GM21423 (cell line): Measurements from ENCODE around the gene CCDC9B.

Experiments used
- ATAC-seq: cut with Tn5 transposase; IDR thresholded peaks from one replicate; pipeline ENCODE4 v1.9.1; 2021; ENCODE audit warnings: mild to moderate bottlenecking, moderate library complexity; ENCODE audit not compliant: unreplicated experiment

CCDC9B gene

DNA sequence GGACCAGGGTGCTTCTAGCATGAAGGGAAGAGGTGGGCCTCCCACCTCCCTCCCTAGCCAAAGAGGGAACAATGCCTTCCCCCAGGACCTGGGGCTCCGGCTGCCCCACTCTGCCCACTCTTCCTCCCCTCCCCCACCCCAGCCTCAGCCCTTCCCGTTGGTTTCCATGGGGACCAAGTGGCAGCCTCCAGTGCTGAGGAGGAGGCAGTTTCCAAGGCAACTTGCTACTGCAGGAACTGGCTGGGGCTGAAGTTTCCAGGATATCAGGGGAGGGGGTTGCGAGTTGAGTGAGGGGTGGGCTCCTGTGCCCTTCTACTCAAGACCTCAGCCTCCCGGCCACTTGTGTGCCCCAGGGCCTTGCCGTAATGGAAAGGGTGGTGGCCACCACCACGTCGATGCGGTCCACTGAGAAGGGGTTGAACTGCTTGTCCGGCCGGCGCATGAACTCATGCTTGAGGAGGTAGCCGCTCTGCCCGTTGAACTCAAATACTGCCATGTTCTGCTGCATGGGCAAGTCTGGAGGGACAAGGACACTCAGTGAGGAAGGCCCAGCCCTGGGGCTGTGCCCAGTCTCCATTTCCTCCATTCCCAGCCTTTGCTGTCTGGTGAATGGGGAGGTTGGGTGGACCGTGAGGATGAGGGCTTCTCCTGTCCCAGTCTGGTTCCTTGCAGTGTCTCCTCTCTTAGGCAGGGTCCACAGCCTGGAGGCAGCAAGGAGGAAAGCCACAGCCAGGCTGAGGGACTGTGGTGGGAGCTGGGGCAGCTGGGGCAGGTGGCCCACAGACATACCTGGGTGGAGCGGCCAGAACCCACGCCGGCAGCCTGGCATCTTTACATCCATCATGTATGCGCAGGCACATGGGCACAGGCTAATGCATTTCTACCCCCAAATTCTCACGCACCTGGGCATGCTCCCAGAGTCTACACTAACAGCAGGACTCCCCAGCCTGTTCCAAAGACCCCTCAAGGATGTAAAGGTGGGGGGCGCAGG, 46.5 kb downstream of the CCDC9B start:
- ATAC-seq: no peak

DNA sequence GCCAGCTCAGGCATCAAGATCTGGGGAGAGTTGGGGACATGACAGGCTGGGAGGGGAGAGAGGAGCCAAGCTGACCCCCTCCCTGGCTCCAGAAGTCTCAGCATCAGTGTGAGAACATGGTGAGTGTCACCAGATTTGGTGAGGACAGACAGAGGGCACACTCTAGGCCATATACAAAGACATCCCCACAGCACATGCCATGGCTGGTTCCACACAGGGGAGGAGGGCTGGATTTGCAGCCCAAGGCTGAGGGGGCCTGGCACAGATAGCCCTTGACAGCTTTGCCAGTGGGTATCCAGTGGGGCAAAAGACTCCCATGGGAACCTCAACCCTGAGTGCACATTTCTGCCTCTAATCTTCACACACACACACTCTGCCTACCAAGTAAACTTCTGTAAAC, 47.7 kb downstream of the CCDC9B start:
- ATAC-seq: no peak

DNA sequence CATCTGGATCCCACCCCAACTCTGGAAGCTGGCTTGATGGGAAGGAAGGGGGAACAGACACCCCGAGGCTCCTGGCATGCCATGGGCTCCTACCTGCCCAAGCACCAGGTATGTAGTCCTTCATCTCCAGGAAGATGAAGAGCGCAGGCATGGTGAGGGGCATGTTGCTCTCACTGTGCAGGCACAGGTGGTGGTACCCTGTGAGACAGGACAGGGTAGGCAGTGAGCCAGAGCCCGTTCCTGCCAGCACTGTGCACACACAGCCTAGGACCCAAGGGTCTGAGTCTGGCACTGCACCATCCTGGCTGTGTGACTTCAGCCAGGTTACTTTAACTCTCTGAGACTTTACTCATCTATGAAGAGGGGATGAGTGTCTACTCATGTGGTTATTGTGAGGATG, 48.5 kb downstream of the CCDC9B start:
- ATAC-seq: no peak

DNA sequence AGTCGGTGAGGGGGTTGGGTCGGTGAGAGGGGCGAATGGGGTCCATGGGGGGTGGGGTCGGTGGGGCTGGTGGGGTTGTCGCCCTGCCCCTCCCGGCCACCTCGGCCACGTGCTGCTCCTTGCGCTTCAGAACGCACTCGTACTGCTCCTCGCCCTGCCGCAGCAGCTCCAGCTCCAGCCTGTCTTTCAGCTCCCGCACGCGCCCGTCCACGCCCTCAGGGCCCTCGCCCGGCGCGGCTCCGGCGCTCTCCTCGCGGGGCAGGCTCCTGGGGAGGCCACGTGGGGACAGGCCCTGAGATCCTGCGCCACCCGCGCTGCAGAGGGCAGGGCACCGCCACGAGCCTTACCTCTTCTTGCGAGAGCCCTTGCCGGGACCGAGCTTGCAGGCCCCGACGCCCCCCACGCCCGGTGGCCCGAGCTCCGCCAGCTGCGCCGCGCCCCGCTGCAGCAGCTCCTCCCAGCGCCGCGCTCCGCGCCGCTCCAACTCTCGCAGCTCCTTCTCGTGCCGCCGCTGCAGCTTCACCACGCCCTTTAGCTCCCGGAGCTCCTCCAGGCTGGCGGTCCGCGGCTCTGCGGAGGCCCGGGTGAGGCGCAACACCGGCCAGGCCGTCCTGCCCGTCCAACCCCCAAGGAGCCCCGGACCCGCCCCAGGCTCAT, 49.7 kb downstream of the CCDC9B start:
- ATAC-seq: no peak

DNA sequence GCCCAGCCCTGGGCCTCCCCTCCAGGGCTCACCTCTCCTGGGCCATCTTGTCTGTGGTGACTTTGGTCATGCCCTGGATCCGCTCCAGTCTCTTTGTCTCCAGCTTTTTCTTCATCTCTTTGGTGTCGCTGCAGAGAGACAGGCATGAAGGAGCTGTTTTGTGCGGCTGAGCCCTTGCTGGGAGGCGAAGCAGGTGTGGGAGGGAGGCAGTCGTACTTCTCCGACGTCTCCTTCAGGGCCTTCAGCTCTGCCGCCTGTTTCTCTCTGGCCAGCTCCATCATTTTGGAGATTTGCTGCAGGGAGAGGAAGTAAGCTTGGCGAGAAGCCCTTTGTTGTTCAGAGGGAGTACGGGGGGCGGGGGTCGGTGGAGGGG, 50.2 kb downstream of the CCDC9B start:
- ATAC-seq: no peak

DNA sequence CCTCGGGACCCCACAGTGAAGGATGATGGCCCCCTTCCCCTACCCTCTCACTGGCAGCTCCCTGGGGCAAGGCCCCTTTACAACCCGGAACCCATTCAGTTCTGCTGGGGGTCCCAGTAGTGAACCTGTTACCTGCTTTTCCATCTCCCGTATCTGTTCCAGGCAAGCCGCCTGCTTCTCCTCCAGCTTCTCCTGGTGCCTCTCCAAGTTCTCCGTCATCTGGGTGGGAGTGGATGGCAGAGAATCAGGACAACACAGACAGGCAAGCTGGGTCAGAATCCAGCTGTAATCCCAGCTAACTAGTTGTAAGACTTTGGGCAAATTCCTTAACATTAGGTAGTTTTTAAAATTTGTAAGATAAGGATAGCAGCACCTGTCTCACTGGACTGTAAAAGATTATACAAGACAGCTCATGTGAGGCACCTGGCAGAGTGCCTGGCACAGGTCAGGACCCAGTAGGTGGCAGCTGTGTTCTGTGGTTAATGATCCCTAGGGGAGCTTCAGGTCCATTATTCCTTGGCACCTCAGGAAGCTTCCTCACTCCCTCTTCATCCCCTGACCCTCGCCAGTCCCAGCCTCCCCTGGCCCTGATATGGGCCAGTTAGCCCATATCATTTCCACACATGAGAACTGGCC, 51.5 kb downstream of the CCDC9B start:
- ATAC-seq: no peak

DNA sequence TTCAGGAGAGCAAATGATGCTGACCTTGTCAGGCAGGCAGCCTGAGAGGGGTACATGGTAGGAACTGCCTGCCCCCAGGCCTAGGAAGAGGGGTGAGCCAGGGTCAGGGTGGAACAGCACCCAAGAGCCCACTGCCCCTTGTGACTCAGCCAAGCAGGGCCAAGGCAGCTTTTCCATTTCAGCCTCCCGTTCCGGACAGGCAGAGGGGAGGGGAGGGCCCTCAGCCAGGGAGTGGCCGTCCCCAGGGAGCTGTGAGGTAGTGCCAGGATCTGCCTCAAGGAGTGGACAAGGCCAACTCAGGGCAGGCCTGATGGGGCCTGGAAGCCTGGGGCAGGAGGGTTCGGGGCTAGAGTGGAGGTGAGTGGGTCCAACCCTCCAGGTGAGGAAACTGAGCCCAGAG, 52.8 kb downstream of the CCDC9B start:
- ATAC-seq: no peak

DNA sequence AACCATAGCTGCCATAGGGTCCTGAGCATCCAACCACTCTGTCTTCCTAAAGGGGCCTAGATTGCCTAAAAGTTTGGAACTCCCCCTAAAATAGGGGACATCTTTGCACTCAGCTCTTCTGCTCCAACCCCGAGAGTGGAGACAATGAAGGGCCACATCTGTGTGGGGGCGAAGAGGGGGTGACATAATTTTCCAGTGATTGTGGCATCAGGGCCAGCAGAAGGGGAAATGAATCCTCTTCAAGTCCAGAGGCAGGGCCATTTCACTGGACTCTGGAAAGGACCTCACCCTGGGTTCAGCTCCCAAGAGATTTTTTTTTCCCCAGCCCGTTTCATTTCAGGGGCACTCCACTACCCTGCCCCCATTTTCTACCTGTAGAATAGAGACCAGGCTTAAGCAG, 53.2 kb downstream of the CCDC9B start:
- no peak for ATAC-seq

DNA sequence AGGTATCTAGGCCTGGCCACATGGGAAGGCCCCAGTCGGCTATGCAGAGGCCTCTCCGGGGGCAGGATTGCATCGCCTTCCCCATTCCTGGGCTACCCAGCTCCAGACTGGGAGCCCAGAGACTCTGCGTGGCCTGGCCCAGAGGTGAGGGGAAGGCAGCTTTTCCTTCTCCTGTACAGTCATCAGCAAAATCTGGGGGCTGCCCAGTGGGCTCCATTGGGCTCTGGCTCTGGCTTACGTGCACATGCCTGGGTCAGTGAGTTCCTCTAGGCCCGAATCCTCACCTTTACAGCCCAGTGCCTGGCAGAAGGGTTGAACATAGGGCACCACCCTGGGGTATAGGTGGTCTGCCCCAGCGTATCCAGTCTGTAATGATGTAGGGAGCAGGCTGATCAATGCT, 53.9 kb downstream of the CCDC9B start:
- ATAC-seq: no peak

DNA sequence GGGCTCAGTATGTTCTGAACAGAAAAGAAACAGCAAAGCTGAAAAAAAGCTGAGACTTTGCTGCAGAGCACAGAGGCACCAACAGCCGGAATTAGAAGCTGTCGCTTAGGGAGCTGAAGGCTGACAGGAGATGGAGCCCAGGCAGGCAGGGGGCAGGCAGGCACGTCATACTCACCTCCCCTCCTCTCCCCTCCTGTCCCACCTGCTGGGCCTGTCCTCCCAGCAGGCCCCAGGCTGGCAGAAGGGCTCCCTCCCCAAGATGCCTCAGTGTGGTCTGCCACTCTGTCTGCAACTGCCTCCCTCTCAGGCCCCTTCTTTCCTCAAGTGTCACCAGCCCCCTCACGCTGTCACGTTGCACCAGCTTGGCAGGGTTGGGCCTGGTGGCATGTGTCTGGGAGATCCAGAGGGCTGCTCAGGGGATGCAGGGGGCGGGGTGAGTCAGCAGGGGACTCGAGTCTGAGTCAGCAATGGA, 54.6 kb downstream of the CCDC9B start:
- no peak for ATAC-seq

DNA sequence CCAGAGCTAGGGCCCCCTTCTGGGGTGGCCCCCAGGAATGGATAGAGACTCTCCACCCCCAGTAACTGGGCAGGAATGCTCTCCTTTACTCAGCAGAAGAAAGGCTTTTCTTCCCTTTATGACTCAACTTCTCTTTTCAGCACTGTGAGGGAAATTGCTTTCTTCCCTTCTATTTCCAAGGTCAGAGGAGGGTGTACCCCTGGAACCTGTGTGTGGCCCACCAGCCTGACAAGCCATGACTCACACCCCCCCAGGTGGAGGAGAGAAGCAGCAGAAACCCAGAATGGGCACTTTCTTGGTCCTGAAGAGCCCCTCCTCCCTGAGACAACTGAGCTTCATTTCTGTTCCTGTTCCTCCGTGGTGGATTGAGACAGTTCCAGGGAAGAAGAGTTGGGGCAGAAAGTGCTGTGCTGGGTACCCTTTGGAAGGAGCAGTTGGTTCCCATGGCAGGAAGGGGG, 55.2 kb downstream of the CCDC9B start:
- ATAC-seq: no peak

DNA sequence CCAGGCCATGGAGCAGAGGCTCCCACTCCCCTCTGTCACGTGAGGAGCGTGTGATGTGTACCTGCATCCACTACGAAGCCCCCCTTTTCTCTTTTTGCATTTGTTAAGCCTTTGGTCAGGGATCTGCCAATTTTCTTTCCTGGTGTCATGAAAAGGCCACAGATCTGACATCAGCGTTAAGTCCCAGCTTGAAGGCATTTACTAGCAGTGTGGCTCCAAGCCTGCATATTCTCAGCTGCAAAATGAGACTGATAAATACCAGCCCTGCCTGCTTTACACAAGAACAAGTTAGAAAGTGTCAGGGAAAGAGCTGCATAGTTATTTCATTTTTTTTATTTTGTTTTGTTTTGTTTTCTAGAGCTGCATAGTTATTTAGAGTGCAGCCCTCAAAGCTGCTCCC, 55.6 kb downstream of the CCDC9B start:
- ATAC-seq: no peak

DNA sequence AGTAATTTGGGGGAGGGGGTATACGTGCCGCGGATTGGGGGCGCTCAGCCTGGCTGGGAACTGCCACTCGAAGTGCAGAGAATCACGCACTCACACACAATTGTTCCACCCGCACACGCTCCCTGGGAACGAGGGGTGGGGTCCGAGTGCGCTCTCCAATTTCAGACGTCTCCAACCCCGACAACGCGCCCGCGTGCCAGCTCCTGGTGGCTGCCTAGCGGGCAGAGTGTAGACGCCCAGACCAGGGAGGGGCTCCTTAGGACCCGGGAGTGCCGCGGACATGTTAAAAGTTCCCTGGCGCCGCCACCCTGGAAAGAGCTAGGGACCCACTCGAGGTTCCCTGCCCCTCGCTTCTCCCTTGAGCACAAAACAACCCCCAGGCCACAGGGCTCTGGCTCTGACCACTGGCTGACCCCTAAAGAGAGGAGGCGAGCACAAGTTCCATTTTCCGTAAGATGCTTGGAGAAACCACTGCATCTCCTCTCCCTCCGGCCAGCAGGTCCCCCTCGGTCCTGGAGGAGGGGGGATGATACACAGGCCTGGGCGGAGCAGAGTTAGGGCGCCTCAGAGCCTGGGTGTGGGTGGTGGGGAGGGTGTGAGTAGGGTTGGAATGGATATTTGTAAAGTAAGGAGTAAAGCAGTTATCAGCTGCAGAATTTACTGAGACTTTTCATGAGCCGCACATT, 57.0 kb downstream of the CCDC9B start:
- no peak for ATAC-seq

DNA sequence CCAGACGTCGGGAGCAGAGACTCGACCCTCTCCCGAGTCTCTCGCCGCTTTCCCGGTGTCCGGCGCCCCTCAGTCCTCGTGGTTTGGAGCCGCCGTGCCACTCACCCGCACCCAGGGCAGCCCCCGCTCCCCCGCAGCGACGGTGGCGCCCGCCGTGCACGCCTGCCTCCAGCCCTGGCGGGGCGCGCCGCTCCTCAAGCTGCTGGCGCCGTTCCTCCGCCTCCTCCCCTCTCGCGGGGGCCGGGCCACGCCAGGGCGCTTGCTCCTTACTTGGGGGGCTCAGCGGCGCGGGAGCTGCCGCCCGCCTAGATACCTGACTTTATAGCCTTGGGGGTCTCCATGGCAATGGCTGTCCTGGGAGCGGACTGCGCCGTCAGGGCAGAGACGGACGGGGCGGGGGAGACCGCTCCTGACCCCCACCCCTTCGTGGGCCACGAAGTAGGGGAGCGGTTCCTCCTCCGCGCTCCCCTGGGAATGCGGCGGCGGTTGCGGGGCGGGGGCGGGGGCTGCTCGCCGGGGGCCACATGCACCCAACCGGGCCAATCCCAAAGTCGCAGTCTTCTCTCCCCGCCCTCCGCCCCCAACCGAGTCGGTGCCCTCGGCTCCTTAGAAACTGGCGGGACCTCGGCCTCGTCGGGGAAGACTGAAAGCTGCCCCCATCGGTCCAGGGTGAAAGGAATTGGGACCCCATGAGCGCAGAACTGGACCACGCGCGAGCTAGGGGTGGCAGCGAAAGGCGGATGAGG, 57.7 kb downstream of the CCDC9B start, which contains the start of gene ANKRD63:
Gene ANKRD63, minus strand, starts transcription at position 196 of the 746 bp plus-strand sequence. CDS start 478 bp downstream, outside the sequence.
- ATAC-seq: no peak

DNA sequence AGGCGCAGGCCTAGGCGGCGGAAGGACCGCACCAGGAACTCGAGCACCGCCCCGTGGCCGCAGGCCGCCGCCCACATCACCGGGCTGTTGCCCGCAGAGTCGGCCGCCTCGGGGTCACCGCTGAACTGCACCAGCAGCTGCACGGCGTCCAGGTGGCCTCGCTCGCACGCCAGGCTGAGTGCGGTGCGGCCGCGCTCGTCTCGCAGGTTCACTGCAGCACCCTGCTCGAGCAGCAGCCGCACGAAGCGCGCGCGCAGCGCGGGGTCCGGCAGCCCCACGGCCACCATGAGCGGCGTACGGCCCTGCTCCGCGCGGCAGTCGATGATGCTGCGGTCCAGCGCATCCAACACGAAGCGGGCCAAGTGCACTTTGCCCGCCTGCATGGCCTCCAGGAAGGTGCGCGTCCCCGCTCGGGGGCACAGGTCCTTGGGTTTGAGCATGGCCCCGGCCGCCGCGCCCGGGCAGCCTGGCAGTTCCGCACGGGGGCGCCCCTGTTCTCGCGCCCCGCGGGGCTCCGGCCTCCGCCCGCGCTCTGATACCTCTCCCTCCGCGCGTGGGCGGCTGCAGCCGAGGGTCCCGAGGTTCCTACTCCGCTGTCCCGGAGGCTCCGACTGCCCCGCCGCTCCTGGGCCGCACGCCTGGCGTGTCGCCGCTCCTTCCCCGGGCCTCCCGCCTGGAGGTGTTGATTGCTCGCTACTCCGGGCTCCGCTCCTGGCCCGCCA, 58.4 kb downstream of the CCDC9B start:
- ATAC-seq: no peak

DNA sequence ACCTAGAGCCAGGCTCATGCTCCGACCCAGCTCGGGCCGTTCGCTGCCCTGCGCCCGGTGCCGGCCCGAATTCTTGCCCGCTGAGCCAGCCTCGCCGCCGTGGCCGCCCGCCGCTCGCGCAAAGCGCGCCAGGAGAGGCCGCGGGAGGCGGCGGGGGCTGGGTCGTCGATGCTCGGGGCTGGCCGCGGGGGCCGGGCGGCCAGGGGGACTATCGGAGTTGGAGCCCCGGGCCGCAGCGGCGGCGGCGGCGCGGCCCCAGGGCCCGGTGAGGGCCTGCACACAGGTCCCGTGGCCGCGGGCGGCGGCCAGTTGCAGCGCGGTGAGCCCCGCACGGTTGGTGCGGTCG, 59.0 kb downstream of the CCDC9B start:
- ATAC-seq: no peak
